Panc1 (cell line): ENCODE results near the gene FGD5. TPM values are rescaled to one million over a fixed set of nuclear protein-coding genes. Genes with fewer than 3 reads are reported as not detected.

Experiments
- ATAC-seq: fragments of 200-7000 bp; cut with Tn5 transposase; 2 replicates; pipeline ENCODE4 v1.9.1; 2020; ENCODE audit warnings: mild to moderate bottlenecking, moderate library complexity
- BruUV-seq: library from RNA; stranded (reverse); fragments of 400-500 nt; replicated peaks from 2 replicates; lab custom pipeline; 2021; lab: Mats Ljungman, UMichigan
- CTCF ChIA-PET: fragments of 300-600 bp; sonication (Branson Sonifier 250); formaldehyde crosslinking; loops from one replicate; lab custom pipeline; 2022; ENCODE audit warnings: antibody characterized with exemption; lab: Charles Lee
- POLR2A ChIA-PET: fragments of 300-600 bp; sonication (Branson Sonifier 250); formaldehyde crosslinking; loops from one replicate; lab custom pipeline; 2022; ENCODE audit warnings: antibody characterized with exemption; lab: Charles Lee
- DNase-seq: peaks from one replicate; pipeline ENCODE4 v3.0.0-alpha.2; 2010; ENCODE audit warnings: low read depth, low spot score
- H3K27ac ChIP-seq: 2 replicates; pipeline ENCODE4 v1.5.1; 2011; ENCODE audit warnings: mild to moderate bottlenecking, low read length, inconsistent platforms
- H3K27me3 ChIP-seq: fragments of 200-500 bp; sonication (Bioruptor generic); 2 replicates; pipeline ENCODE4 v1.6.0; 2014; ENCODE audit warnings: low read length, inconsistent platforms; ENCODE audit not compliant: control insufficient read depth, insufficient read depth
- H3K36me3 ChIP-seq: fragments of 200-500 bp; sonication (Bioruptor generic); 2 replicates; pipeline ENCODE4 v1.5.1; 2014; ENCODE audit warnings: inconsistent platforms, mild to moderate bottlenecking, low read length, moderate library complexity; ENCODE audit not compliant: control insufficient read depth, insufficient read depth
- H3K4me1 ChIP-seq: 2 replicates; pipeline ENCODE4 v1.5.1; 2011; ENCODE audit warnings: inconsistent platforms, mild to moderate bottlenecking, low read length, moderate library complexity; ENCODE audit not compliant: control insufficient read depth, insufficient read depth
- H3K4me3 ChIP-seq, 2 experiments: 2 replicates each; pipeline ENCODE4 v1.5.1; 2011 to 2012; ENCODE audit warnings: low read depth in 2 of 2, low read length in 2 of 2, mild to moderate bottlenecking in 2 of 2, inconsistent platforms in 1 of 2, moderate library complexity in 1 of 2
- H3K9me3 ChIP-seq: fragments of 200-500 bp; sonication (Bioruptor generic); 2 replicates; pipeline ENCODE4 v1.5.1; 2014; ENCODE audit warnings: low read depth, mild to moderate bottlenecking, inconsistent platforms, low read length, moderate library complexity; ENCODE audit not compliant: control insufficient read depth, insufficient read depth
- CTCF ChIP-seq: fragments of 450-650 bp; IDR thresholded peaks from 2 replicates; pipeline ENCODE4 v1.5.1; 2017; ENCODE audit warnings: mild to moderate bottlenecking
- POLR2AphosphoS5 ChIP-seq: IDR thresholded peaks from 2 replicates; pipeline ENCODE4 v1.6.1; 2012; ENCODE audit warnings: mild to moderate bottlenecking, low read depth, low read length, moderate library complexity
- REST ChIP-seq, 2 experiments: IDR thresholded peaks; 2 replicates each; pipeline ENCODE4 v1.6.1; 2011 to 2012; ENCODE audit warnings: low read depth in 2 of 2, control low read depth in 1 of 2, low read length in 1 of 2, mild to moderate bottlenecking in 1 of 2, moderate library complexity in 1 of 2; ENCODE audit not compliant: insufficient read depth in 1 of 2
- SIN3A ChIP-seq: IDR thresholded peaks from 2 replicates; pipeline ENCODE4 v1.6.1; 2012; ENCODE audit warnings: low read depth, mild to moderate bottlenecking, low read length, moderate library complexity, borderline replicate concordance; ENCODE audit not compliant: insufficient read depth
- TCF7L2 ChIP-seq: IDR thresholded peaks from 2 replicates; pipeline ENCODE4 v1.6.1; 2011; ENCODE audit warnings: mild to moderate bottlenecking, low read depth, low read length, inconsistent platforms
- in situ Hi-C: cut with HindIII; loops from 2 replicates; pipeline ENCODE4 v1.10.0; 2016; ENCODE audit warnings: low sequenced_read_pairs, low pct_unique_long_range_greater_than_20kb
- intact Hi-C: fragments of 100-400 bp; cut with micrococcal nuclease; formaldehyde crosslinking; loops from one replicate; pipeline ENCODE4 v1.10.0; 2022; ENCODE audit not compliant: unreplicated experiment
- total RNA-seq: library from RNA; stranded (reverse); gene quantifications from one replicate; pipeline ENCODE4 v1.2.1, GENCODE V29; 2021; ENCODE audit not compliant: unreplicated experiment

The FGD5 gene
- total RNA-seq, 1 experiment from 2014 or later = 0.77 TPM

- TF ChIP-seq TCF7L2 (no peak), POLR2AphosphoS5 (no peak), CTCF (no peak), REST (IDR thresholded peaks at IDR 0.05; ENCODE audit: insufficient read depth in 1 of 2, low read depth in 2 of 2, low read length in 1 of 2) (no peak), SIN3A (no peak)
- in situ Hi-C loops (no loop called here), intact Hi-C loops (no loop called here)
- no peak for ATAC-seq
- no peak overlapping the region for H3K27ac ChIP-seq
- no peak overlapping the region for H3K4me3 ChIP-seq
- ChIA-PET CTCF (no interaction called here), POLR2A (no interaction called here)
- H3K27me3 ChIP-seq = peaks cover 13% of the 10 kb centered on the region
- BruUV-seq = no TSS peak
- no peaks in the 10 kb centered on the region for H3K4me1 ChIP-seq
- no peaks in the 10 kb centered on the region for H3K36me3 ChIP-seq
- no peaks in the 10 kb centered on the region for H3K9me3 ChIP-seq
- no peak for DNase-seq
Measured at GRCh38 chr3:14821151-14821550, 2.4 kb downstream of the FGD5 start.

GRCh38 chr3:14822134-14822533, 3.4 kb downstream of the FGD5 start:
- H3K27ac ChIP-seq = no peak overlapping the region
- intact Hi-C loops = no loop called here
- H3K4me3 ChIP-seq = no peak overlapping the region
- H3K27me3 ChIP-seq = peaks cover 13% of the 10 kb centered on the region
- CTCF ChIA-PET = interaction anchor here (0.5 kb wide), 1 partner anchor 32 kb away, joined by 3 read pairs; no protein-coding TSS in a partner anchor
- POLR2A ChIA-PET = no interaction called here
- TF ChIP-seq POLR2AphosphoS5 (no peak), SIN3A (no peak), CTCF (no peak), REST (IDR thresholded peaks at IDR 0.05; ENCODE audit: insufficient read depth in 1 of 2, low read depth in 2 of 2, low read length in 1 of 2) (no peak), TCF7L2 (no peak)
- no peaks in the 10 kb centered on the region for H3K36me3 ChIP-seq
- BruUV-seq = no TSS peak
- no peaks in the 10 kb centered on the region for H3K4me1 ChIP-seq
- in situ Hi-C loops = no loop called here
- DNase-seq (no peak), ATAC-seq (no peak)
- H3K9me3 ChIP-seq = no peaks in the 10 kb centered on the region
